ENCODE data around the gene DCAF6. TPM values are rescaled to one million over a fixed set of nuclear protein-coding genes. Genes with fewer than 3 reads are reported as not detected.

Gene DCAF6
- total RNA-seq, 3 donors from 2014 or later = 76.7 to 95.7 (median 84.7) TPM

DNA sequence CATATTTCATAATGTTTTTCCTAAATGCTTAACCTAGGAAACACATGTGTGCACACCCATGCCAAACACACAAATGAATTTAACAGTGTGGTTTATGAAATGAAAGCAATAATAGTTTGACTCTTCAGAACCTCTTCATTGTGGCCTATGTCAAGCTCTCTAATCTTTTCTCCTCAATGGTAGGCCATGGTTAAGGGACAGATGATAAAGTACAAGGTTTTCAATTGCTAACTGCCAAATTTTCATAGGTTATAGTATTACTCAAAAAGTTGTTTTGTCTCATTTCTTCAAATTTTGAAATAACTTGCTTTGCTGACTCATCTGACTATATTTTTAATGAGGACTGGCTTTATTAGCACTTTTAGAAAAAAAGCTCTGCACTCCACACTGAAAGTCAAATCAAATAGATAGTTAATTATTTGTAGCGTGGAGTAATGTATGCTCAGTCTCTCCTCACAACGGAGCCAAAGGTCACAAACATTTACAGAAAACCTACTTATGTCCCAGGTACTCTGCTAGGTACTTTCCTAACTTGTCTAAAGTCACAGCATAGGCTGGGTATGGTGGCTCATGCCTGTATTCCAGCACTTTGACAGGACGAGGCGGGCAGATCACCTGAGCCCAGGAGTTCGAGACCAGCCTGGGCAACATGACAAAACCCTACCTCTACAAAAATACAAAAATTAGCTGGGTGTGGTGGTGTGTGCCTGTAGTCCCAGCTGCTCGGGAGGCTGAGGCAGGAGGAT is 19.5 kb upstream of the DCAF6 start:
- DNase-seq (ENCODE audit: low spot score in 2 of 2) = no peak
- TF ChIP-seq POLR2A (IDR thresholded peaks at IDR 0.05) = no peak
- no peak for TF ChIP-seq POLR2AphosphoS5 (IDR thresholded peaks at IDR 0.05)
- TF ChIP-seq, protein P1, sequence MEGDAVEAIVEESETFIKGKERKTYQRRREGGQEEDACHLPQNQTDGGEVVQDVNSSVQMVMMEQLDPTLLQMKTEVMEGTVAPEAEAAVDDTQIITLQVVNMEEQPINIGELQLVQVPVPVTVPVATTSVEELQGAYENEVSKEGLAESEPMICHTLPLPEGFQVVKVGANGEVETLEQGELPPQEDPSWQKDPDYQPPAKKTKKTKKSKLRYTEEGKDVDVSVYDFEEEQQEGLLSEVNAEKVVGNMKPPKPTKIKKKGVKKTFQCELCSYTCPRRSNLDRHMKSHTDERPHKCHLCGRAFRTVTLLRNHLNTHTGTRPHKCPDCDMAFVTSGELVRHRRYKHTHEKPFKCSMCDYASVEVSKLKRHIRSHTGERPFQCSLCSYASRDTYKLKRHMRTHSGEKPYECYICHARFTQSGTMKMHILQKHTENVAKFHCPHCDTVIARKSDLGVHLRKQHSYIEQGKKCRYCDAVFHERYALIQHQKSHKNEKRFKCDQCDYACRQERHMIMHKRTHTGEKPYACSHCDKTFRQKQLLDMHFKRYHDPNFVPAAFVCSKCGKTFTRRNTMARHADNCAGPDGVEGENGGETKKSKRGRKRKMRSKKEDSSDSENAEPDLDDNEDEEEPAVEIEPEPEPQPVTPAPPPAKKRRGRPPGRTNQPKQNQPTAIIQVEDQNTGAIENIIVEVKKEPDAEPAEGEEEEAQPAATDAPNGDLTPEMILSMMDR (IDR thresholded peaks at IDR 0.05) = no peak
- intact Hi-C loops (cut with DNase I; ENCODE audit: low total_unique reads) = no loop called here
- H3K36me3 ChIP-seq = no peaks in the 10 kb centered on the region
- no peaks in the 10 kb centered on the region for H3K9me3 ChIP-seq
- H3K4me1 ChIP-seq = no peaks in the 10 kb centered on the region
- H3K27ac ChIP-seq = no peak overlapping the region
- no peaks in the 10 kb centered on the region for H3K27me3 ChIP-seq
- H3K4me3 ChIP-seq = no peak overlapping the region

DNA sequence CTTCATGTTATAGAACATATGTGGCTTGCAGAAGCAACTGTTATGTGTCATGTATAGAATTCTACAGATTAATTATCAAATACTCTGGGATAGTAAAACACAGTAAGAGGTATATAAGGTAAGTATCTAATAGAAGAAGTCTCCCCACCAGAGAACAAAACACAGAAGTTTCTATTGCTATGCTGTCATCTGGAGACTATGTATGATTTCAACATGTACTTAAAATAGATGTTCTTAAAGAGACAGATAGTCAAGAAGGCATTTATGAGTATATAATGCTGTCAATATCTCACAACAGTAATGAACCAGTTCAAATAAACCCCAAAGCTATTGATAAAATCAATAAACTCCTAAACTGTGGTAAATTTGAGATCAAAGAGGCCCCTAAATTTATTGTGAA is 14.5 kb upstream of the DCAF6 start:
- no peaks in the 10 kb centered on the region for H3K36me3 ChIP-seq
- intact Hi-C loops (cut with DNase I; ENCODE audit: low total_unique reads) = no loop called here
- no peaks in the 10 kb centered on the region for H3K27me3 ChIP-seq
- no peak overlapping the region for H3K27ac ChIP-seq
- DNase-seq (ENCODE audit: low spot score in 2 of 2) = no peak
- H3K9me3 ChIP-seq = no peaks in the 10 kb centered on the region
- no peak overlapping the region for H3K4me3 ChIP-seq
- no peak for TF ChIP-seq POLR2AphosphoS5 (IDR thresholded peaks at IDR 0.05)
- TF ChIP-seq, protein P1 (IDR thresholded peaks at IDR 0.05) = no peak
- no peak for TF ChIP-seq POLR2A (IDR thresholded peaks at IDR 0.05)
- H3K4me1 ChIP-seq = no peaks in the 10 kb centered on the region

DNA sequence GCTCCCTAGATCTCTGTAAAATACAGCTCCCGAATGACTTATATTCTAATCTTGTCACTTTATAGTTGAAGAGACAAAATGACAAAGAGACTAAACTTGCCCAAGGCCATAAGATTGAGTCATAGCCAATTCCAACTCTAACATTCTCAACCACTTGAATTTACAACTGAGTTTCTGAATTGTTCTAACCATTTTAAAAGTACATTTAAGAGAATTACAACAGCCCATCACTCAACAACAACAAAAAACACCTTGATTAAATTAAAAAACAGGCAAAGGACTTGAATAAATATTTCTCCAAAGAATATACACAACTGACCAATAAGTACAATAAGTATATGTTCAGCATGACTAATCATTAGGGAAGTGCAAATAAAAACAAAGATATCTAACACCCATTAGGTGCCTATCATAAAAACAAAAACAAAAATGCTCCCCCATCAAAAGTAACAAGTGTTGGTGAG is 13.8 kb upstream of the DCAF6 start:
- Histone ChIP-seq H3K27me3 (no peaks in the 10 kb centered on the region), H3K4me3 (no peak overlapping the region), H3K4me1 (no peaks in the 10 kb centered on the region), H3K36me3 (no peaks in the 10 kb centered on the region), H3K27ac (no peak overlapping the region), H3K9me3 (no peaks in the 10 kb centered on the region)
- no peak for DNase-seq (ENCODE audit: low spot score in 2 of 2)
- intact Hi-C loops (cut with DNase I; ENCODE audit: low total_unique reads) = no loop called here
- TF ChIP-seq, protein P1 (IDR thresholded peaks at IDR 0.05) = no peak

DNA sequence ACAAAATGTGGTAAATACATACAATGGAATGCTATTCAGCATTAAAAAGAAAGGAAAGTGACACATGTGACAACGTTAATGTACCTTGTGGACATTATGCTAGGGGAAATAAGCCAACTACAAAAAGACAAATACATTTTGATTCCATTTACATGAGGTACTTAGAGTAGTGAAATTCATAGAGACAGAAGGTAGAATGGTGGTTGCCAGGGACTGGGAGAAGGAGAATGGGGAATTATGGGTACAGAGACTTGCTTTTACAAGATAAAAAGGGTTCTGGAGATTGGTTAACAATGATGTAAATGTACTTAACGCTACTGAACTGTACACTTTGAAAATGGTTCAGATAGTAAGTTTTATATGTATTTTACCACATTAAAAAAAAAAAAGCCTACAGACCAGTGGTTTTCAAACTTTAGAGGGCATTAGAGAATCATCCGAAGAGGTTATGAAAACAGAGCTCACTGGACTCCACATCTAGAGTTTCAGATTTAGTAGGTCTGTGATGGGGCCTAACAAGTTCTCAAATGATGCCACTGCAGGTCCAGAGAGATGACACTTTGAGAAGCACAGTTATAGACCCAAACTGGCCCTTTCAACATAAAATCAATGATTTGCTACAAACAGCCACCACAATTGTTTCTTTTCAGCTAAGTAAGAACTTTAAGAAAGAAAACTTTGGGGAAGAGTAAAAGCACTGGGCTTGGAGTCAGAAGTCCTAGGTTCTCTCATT is 13.0 kb upstream of the DCAF6 start:
- Histone ChIP-seq H3K4me3 (no peak overlapping the region), H3K4me1 (no peaks in the 10 kb centered on the region), H3K27ac (no peak overlapping the region), H3K9me3 (no peaks in the 10 kb centered on the region), H3K36me3 (no peaks in the 10 kb centered on the region), H3K27me3 (no peaks in the 10 kb centered on the region)
- intact Hi-C loops (cut with DNase I; ENCODE audit: low total_unique reads) = no loop called here
- TF ChIP-seq POLR2A (IDR thresholded peaks at IDR 0.05) (no peak), POLR2AphosphoS5 (IDR thresholded peaks at IDR 0.05) (no peak)
- TF ChIP-seq, protein P1 (IDR thresholded peaks at IDR 0.05) = no peak
- no peak for DNase-seq (ENCODE audit: low spot score in 2 of 2)

DNA sequence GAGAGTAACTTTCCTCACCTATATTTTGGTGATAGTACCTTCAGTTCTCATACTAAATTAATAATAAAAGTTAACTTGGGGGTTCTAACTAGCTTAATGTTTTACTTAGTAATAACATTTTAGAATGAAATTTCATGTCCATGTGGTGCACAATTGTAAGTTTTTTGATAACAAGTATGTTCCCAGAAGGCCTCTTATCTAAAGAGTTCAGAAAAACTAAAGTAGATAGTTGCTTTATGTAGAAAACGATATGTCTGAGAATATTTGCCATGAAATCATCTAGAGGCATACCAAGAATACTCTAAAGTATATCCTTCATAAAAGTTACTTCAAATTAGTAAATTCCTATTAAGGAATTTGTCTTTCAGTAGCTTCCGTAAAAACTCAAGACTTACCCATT is 12.4 kb upstream of the DCAF6 start:
- no peaks in the 10 kb centered on the region for H3K9me3 ChIP-seq
- no peaks in the 10 kb centered on the region for H3K36me3 ChIP-seq
- no peaks in the 10 kb centered on the region for H3K27me3 ChIP-seq
- TF ChIP-seq POLR2A (IDR thresholded peaks at IDR 0.05) (no peak), POLR2AphosphoS5 (IDR thresholded peaks at IDR 0.05) (no peak)
- TF ChIP-seq, protein P1 (IDR thresholded peaks at IDR 0.05) = no peak
- H3K4me3 ChIP-seq = no peak overlapping the region
- H3K4me1 ChIP-seq = no peaks in the 10 kb centered on the region
- intact Hi-C loops (cut with DNase I; ENCODE audit: low total_unique reads) = no loop called here
- no peak overlapping the region for H3K27ac ChIP-seq
- no peak for DNase-seq (ENCODE audit: low spot score in 2 of 2)
